Sciatic nerve (tissue), 2 donors: ENCODE measurements around the gene MOCS3. TPM values are rescaled to one million over a fixed set of nuclear protein-coding genes. Genes with fewer than 3 reads are reported as not detected.
A peak's percentile ranks its signal among the peaks of the same experiment; 100 is the strongest.

Experiments used
- ATAC-seq: fragments of 200-7000 bp; cut with Tn5 transposase; one replicate; pipeline ENCODE4 v1.9.1; 2020; ENCODE audit warnings: mild to moderate bottlenecking, moderate library complexity
- DNase-seq: peaks from one replicate; pipeline ENCODE4 v3.0.0-alpha.2; 2020; ENCODE audit warnings: low spot score
- intact Hi-C: fragments of 100-400 bp; cut with DNase I; formaldehyde crosslinking; loops from one replicate; pipeline ENCODE4 v1.14.2; 2022
- total RNA-seq: library from RNA; stranded (reverse); fragmentation: NEBNext Ultra II Directional; extraction: Animal tissue kit (Norgen Biotek cat#: 25700); gene quantifications from one replicate; pipeline ENCODE4 v1.2.1, GENCODE V29; 2021
- donor health status: DM: no; HTN: no; CAD: no.
- donor health status: DM: no; HTN: no; CAD: no.

The MOCS3 gene, protein sequence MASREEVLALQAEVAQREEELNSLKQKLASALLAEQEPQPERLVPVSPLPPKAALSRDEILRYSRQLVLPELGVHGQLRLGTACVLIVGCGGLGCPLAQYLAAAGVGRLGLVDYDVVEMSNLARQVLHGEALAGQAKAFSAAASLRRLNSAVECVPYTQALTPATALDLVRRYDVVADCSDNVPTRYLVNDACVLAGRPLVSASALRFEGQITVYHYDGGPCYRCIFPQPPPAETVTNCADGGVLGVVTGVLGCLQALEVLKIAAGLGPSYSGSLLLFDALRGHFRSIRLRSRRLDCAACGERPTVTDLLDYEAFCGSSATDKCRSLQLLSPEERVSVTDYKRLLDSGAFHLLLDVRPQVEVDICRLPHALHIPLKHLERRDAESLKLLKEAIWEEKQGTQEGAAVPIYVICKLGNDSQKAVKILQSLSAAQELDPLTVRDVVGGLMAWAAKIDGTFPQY
- total RNA-seq: 3.1 TPM

DNA sequence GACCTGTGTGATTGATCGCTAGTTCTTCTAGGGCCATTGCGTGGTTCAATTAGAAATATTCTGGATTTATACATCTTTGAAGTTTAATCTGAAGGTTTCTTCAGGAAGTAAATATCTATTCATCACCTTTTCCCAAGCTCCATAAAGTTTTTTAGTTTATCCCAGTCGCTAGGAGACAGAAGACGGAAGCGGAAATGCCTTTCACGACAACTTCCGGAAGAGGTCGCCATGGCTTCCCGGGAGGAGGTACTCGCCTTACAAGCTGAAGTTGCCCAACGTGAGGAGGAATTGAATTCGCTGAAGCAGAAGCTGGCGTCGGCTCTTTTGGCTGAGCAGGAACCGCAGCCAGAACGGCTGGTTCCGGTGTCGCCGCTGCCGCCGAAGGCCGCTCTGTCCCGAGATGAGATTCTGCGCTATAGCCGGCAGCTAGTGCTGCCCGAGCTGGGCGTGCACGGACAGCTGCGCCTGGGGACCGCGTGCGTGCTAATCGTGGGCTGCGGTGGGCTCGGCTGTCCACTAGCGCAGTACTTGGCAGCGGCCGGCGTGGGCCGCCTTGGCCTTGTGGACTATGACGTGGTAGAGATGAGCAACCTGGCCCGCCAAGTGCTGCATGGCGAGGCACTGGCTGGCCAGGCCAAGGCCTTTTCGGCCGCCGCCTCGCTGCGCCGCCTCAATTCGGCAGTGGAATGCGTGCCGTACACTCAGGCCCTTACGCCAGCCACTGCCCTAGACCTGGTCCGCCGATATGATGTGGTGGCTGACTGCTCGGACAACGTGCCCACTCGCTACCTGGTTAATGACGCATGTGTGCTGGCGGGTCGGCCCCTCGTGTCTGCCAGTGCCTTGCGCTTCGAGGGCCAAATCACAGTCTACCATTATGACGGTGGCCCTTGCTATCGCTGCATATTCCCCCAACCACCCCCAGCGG lies at the start of gene MOCS3:
MOCS3 (plus strand) TSS at position 204 of the 928 bp plus-strand sequence; CDS start at position 229, 25 bp downstream.
- DNase-seq (peak; percentile 88), ATAC-seq (peak; percentile 93)
- intact Hi-C loops: no loop called here

DNA sequence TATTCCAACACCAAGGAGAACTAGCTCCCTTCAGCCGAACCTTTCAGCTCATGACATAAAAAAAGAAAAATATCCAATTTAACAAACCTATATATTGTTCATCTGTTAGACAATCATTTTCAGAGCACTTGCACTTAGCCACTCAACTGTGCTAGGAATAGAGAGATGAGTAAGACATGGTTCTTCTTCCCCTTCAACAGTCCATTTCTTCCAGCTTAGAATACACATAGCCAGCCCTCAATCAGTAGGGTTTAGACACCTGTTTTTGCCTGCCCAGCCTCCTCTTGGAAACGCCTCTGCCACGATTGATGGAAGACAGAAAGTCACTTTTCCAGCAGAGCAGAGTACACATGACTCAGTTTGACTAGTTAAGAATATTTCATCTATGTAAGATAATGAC lies 49.2 kb upstream of the MOCS3 start:
- intact Hi-C loops: no loop called here
- ATAC-seq (no peak), DNase-seq (no peak)

DNA sequence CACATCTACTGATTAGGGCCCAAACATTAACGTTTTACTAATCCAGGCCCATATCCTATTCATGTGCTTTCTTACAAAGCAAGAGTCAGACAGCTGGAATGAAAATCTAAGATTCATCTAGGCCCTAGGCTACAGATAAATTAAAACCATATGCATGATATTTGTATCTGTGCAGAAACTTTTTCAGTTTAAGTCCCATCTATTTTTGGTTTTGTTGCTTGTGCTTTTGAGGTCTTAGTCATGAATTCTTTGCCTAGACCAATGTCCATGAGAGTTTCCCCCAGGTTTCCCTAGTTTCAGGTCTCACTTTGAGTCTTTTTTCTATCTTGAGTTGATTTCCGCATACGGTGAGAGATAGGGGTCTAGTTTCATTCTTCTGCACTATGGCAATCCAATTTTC lies 47.6 kb upstream of the MOCS3 start:
- DNase-seq (no peak), ATAC-seq (no peak)
- intact Hi-C loops: no loop called here

DNA sequence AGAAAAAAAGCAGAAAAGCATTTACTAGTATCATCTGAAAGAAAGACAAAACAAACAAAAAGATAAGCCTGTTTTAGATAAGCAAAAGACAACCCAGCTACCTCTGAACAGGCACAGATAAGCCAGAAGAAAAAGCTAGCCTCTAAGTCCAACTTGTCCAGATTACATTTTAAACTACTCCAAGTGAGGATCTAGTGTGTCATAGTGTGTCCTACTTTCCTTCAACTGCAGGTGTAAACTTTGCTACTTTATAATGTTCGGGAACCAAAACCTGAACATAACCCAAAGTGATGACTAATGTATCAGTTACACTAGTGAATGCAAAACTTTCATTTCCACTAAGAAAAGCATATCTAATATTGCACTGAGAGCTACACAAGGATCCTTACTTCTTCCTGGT lies 46.9 kb upstream of the MOCS3 start:
- DNase-seq (no peak), ATAC-seq (no peak)
- intact Hi-C loops: no loop called here

DNA sequence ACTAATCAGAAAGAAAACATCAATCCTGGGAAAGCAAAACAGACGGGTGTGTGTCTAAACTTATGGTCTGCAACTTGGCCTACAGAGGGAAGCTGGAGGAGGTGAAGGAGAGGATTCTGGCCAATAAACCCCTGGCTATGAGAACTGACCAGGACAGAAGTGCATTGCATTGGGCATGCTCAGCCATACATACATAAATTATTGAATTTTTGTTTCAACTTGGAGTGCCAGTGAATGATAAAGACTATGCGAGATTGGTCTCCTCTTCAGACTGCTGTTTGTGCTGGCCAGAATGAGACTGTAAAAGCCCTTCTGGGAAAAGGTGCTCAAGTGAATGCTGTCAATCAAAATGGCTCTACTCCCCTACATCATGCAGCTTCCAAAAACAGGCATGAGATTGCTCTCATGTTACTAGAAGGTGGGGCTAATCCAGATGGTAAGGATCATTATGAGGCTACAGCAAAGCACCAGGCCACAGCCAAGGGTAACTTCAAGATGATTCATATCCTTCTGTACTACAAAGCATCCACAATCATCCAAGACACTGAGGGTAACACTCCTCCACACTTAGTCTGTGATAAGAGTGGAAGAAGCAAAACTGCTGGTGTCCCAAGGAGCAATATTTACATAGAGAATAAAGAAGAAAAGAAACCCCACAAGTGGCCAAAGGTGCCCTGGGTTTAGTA lies 44.8 kb upstream of the MOCS3 start:
- DNase-seq (no peak), ATAC-seq (no peak)
- intact Hi-C loops: no loop called here

DNA sequence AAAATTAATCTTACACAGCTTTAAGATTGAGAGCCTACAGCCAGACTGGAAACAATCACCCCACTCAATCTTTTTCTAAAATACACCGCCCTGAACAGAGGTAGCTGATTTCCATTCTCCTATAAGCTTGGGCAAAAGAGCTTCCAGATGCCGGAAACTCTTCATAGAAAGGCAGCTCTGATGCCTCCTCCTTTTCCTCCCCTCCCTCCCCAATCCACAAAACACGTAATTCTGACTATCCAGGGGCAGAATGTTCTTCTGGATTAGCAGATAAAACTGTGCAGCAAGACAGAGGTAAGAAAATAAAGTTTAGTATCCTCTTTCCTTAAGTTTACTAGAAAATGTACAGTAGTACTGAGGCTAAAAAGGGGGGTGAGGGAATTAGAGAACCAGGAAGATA lies 43.2 kb upstream of the MOCS3 start:
- DNase-seq (no peak), ATAC-seq (no peak)
- intact Hi-C loops: no loop called here

DNA sequence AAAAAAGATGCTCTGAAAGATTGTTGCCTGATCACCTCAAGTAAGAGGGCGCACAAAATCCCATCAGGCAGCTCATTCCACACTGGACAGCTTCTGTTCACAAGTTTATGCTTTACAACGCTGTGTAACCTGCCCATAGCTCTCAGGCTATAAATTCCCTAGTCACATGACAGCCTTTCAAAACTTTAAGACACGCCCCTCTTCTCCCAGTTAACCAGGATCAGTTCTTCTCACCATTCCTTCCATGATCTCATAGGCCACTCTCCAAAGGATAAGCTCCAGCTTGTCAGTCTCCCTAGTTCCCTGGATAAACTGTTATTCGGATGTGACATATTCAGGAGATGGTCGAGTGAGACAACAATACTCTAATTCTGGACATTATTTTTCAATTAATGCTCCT lies 42.4 kb upstream of the MOCS3 start:
- peak; percentile 32 for ATAC-seq
- no peak for DNase-seq
- intact Hi-C loops: no loop called here

DNA sequence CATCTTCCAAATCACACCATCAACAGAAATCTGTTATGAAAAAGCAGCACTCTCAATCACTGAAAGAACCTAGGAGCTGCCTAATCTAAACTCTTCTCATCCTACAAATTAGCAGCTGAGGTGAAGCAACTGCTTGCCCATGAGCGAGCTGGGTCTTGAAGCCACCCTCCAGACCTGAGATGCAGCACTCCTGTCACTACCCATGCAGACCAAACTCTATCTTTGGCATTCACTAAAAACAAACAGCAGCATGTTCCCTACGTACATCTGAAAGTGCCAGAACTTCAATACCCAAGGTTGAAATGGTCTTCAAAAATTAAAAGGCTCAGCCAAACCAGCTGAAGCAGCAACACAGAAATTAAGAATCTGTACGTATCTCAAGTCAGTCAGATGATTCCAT lies 41.7 kb upstream of the MOCS3 start:
- no peak for DNase-seq
- intact Hi-C loops: no loop called here
- ATAC-seq: no peak

DNA sequence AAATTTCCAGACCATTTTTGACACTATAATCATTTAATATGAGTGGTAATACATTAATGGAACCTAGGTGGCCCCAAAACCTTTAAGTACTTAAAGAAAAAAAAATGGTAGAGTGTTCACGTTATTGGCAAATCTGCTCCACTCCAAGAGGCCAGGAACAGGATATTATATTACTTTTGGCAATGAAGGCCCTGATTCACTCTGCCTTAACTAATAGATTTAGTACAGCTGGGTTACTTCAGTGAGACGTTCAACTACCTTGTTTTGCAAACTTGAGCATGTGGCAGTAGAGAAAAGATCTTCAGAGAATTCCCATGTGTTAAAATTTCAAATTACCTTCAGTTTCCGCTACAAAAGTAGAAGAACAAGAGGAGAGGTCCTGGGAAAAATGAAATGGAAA lies 40.2 kb upstream of the MOCS3 start:
- intact Hi-C loops: no loop called here
- ATAC-seq (no peak), DNase-seq (no peak)

DNA sequence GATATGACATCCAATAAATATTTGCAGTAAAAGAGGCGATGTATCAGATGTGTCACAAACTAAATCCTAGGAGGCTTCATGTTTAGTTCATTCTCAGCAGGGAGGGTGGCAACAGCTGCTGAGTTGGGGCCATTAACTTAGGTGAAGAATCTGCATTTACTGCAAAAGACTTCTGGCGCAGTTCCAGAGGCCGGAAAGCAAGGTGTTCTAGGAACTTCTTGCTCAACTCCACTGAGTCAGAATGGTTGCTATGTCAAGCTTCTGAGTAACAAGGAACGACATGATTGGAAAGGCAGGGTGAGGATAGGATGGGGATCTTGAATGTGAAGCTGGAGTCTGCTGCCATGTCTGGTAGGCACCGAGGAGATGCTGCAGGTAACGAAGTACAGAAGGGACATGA lies 39.1 kb upstream of the MOCS3 start:
- intact Hi-C loops: no loop called here
- no peak for ATAC-seq
- no peak for DNase-seq

DNA sequence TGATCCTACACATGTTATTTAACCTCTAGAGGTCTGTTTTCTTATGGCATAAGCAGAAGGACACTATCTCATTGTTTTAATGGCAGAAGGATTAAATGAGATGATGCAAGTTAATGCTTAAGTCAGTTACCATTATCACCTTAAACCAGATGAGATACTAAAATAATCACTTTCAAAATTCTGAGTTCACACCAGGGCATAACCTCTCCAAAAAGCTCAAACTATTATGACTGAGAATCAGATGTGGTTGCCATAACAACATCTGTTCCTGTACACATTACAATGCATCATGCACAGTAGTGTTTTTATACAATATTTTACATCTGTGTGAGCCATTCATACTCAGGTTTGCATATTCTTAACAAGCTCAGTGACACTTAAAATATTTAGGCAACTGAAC lies 37.6 kb upstream of the MOCS3 start:
- ATAC-seq: no peak
- no peak for DNase-seq
- intact Hi-C loops: no loop called here

DNA sequence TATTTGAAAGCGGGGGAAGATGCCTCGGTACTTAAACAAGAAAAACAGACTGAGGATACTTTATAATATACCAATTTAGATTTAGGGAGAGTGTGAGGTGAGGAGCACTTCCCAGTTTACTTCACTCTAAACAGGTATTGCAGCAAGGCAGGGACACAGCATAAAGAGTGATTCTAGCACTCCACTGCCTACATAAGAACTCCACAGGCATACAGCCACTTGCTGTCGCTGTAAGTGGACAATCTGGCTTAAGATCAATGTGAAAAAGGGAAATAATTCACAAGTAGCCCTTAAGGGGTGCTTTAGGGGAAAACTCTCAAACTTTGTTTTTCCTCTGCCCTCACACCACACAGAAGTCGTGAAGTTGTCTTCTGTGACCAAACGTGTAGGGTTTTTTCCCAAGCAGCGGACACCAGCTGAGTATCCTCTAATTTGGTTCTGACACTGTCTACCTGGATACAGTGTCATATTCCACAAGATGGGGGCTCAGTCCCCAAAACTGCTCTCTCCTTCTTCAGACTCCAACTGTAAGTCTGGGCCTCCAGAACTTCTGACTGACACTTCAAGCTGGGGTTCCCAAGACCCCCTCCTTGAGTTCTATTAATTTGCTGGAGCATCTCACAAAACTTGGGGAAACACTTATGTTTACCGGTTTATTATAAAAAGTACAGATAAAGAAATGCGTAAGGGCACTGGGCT lies 36.7 kb upstream of the MOCS3 start:
- intact Hi-C loops: no loop called here
- ATAC-seq: no peak

DNA sequence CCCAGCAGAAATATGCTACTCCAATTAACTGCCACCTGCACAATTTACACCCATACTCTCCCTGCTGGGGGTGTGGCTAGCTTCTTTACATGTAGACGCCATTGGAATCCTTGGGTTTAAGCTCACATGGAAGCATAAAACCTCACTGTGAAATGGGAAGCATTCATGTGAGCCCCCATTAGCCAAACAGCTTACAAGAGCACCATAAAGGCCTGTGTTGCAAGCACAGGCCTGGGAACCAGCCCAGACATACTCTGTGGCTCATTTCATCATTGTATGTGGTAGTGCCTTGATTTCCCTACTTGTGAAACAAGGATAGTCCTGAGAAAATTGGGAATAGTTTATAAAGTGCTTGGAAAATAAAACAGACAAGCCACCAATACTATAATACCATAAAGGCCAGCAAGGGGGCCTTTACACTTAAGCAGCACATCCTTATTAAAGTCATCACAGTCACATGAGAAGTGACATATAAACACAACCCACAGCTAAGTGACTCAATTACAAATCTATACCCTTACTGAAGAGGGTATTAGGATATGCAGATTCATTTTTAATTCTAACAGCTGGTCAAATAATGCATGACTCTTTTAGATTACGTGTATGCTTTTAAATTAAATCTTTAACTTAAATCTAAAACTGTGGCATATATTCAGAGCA lies 34.2 kb upstream of the MOCS3 start:
- ATAC-seq: no peak

More for the DNA sequence above, 36.7 kb upstream of the MOCS3 start:
- DNase-seq: no peak

DNA sequence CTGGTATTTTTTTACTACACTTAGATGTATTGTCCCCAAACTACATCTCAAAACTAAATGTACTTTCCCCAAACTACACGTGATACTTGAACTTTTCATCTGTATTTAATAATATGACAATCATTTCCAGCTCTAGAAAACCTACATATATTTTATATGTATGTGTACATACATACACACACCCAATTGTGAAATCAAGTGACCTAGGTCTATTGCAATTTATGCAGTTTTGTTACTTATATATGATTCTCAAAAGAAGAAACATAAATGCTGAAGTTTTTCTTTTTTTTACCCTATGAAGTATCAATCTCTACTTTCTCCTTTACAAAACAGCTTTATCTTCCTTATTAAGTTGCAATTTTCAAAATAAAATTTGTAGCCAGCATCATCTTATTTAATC lies 32.1 kb upstream of the MOCS3 start:
- intact Hi-C loops: no loop called here
- no peak for DNase-seq
- ATAC-seq: no peak

More for the DNA sequence above, 34.2 kb upstream of the MOCS3 start:
- intact Hi-C loops: no loop called here
- DNase-seq: no peak

DNA sequence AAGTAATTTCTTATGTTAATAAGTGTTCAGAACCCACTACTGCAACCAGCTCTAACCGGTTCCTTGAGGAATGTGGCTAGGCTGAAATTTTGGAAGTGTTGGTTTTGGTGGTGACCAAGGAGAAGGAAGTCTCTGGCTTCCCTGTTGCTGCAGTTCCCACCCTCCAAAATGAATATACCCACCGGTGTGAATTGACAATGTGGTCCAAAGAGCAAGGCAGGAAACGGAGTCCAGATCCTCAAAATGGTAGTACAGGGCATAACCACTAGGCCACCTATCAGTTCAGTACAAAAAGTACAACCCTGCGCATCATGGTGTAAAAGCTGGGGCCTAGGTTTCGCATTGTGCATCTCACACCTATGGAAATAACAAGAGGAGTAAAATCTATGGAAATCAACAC lies 30.1 kb upstream of the MOCS3 start:
- DNase-seq (no peak), ATAC-seq (no peak)
- intact Hi-C loops: no loop called here

DNA sequence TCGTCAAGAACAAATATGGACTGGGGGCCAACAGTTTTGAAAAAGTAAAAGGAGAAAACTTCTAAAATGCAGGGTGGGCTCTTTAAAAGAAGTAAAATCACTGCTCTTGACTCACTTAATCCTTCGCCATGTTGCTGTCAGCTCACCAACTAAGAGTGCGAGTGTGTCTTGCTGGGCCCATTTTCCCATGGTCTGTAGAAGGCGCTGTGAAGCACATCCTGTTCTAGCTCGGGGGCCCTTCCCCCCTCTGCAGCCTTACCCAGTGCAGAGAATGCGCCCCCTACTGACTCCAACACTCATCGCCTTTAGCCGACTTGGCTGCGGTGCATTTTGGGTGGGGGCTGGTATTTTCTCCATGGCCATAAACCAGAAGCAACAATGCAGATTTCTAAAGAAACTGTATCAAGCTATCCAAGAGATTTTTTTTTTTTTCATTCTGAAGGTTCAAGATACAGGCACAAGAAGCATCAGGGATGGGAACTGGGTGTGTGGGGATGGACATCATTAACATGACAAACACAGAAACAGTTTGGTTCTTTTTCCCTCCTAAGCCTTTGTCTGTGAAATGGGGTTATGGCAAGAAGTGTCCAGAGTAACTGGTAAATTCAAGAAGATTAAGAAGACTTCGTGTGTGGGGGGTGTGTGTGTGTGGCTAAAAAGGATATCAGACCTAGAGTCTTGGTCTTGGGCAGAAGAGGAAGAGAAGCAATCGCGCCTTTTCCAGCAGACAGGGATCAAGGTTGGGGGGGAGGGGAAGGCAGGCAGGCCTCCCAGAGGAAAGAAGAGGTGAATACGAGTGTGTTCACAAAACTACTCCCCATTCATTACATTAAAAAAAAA lies 29.1 kb upstream of the MOCS3 start:
- peak; percentile 87 for DNase-seq
- ATAC-seq: peak; percentile 73
- intact Hi-C loops: loop anchor here (5.0 kb wide), 1 partner anchor 137 kb away; no protein-coding TSS in a partner anchor
